A549 (cell line): Measurements from ENCODE around the gene MTCL1. TPM values are rescaled to one million over a fixed set of nuclear protein-coding genes. Genes with fewer than 3 reads are reported as not detected.

Experiments
- ATAC-seq, 2 experiments: fragments of 200-7000 bp in 1 of 2; fragments of >200 bp in 1 of 2; cut with Nextera tagmentation in 1 of 2; cut with Tn5 transposase in 1 of 2; 3 replicates each; pipeline versions ENCODE4 v1.8.0 to v1.9.1; 2018 to 2020; ENCODE audit warnings: mild to moderate bottlenecking in 1 of 2, moderate library complexity in 1 of 2
- CTCF ChIA-PET: fragments of 300-600 bp; sonication (Branson Sonifier 250); formaldehyde crosslinking; extraction: SDS; loops from one replicate; lab custom pipeline; 2021; ENCODE audit warnings: antibody characterized with exemption, inconsistent platforms; lab: Yijun Ruan, JAX
- POLR2A ChIA-PET: fragments of 350-600 bp; formaldehyde crosslinking; extraction: SDS; loops from one replicate; lab custom pipeline; 2021; ENCODE audit warnings: antibody characterized with exemption, inconsistent platforms; lab: Yijun Ruan, JAX
- DNase-seq, 2 experiments: peaks; one replicate each; pipeline versions ENCODE4 v3.0.0 to v3.0.0-alpha.2; 2011 to 2016; ENCODE audit warnings: low read depth in 1 of 2, low spot score in 1 of 2
- FAIRE-seq: peaks from 2 replicates; lab custom pipeline; 2011; peaks lifted over from hg19 to GRCh38; lab: Jason Lieb, UNC
- H3K27ac ChIP-seq, 2 experiments: fragments of >200 bp; sonication (Bioruptor Twin); formaldehyde crosslinking; 3 replicates each; pipeline ENCODE4 v1.5.1; 2016 to 2017
- H3K4me1 ChIP-seq: fragments of >200 bp; sonication (Bioruptor Twin); formaldehyde crosslinking; 3 replicates; pipeline ENCODE4 v1.6.1; 2016
- H3K4me2 ChIP-seq: fragments of >200 bp; sonication (Bioruptor Twin); formaldehyde crosslinking; 3 replicates; pipeline ENCODE4 v1.6.1; 2016
- H3K4me3 ChIP-seq: fragments of >200 bp; sonication (Bioruptor Twin); formaldehyde crosslinking; 3 replicates; pipeline ENCODE4 v1.5.1; 2016
- H3K9me3 ChIP-seq: fragments of >200 bp; sonication (Bioruptor Twin); formaldehyde crosslinking; 3 replicates; pipeline ENCODE4 v1.6.1; 2016
- CEBPB ChIP-seq, 2 experiments: fragments of >200 bp in 1 of 2; sonication (Bioruptor Twin) in 1 of 2; formaldehyde crosslinking in 1 of 2; IDR thresholded peaks; 2 replicates each; pipeline ENCODE4 v1.6.1; 2012 to 2016
- CHD4 ChIP-seq: fragments of 200-600 bp; sonication (generic); IDR thresholded peaks from 2 replicates; pipeline ENCODE4 v1.6.1; 2016; ENCODE audit warnings: antibody characterized with exemption, mild to moderate bottlenecking, borderline replicate concordance
- EHF ChIP-seq: fragments of 250-450 bp; sonication (Bioruptor Pico); IDR thresholded peaks from 2 replicates; pipeline ENCODE4 v1.5.0; 2020; ENCODE audit warnings: mild to moderate bottlenecking
- EHMT2 ChIP-seq: fragments of 200-600 bp; sonication (generic); IDR thresholded peaks from 2 replicates; pipeline ENCODE4 v1.6.1; 2016; ENCODE audit warnings: antibody characterized with exemption, low read depth, mild to moderate bottlenecking, moderate library complexity
- ESRRA ChIP-seq: fragments of 150-350 bp; IDR thresholded peaks from 2 replicates; pipeline ENCODE4 v1.6.1; 2014; ENCODE audit warnings: mild to moderate bottlenecking, low read length, borderline replicate concordance
- FOSB ChIP-seq: fragments of 250-450 bp; sonication (Bioruptor Pico); IDR thresholded peaks from 2 replicates; pipeline ENCODE4 v1.5.0; 2020; ENCODE audit warnings: mild to moderate bottlenecking, moderate library complexity
- FOSL2 ChIP-seq, 2 experiments: fragments of 450-650 bp in 1 of 2; fragments of >200 bp in 1 of 2; sonication (Bioruptor Twin) in 1 of 2; formaldehyde crosslinking; IDR thresholded peaks; 2 replicates each; pipeline versions ENCODE4 v1.5.0 to v1.6.1; 2016 to 2020; ENCODE audit warnings: mild to moderate bottlenecking in 1 of 2, moderate library complexity in 1 of 2
- HOXA7 ChIP-seq: fragments of 250-450 bp; sonication (Bioruptor Pico); IDR thresholded peaks from 2 replicates; pipeline ENCODE4 v1.5.0; 2020; ENCODE audit warnings: mild to moderate bottlenecking, moderate library complexity
- KDM1A ChIP-seq: fragments of 200-600 bp; sonication (generic); IDR thresholded peaks from 2 replicates; pipeline ENCODE4 v1.6.1; 2016; ENCODE audit warnings: low read depth, mild to moderate bottlenecking
- MAZ ChIP-seq: fragments of 150-350 bp; IDR thresholded peaks from 2 replicates; pipeline ENCODE4 v1.6.1; 2014; ENCODE audit warnings: antibody characterized with exemption, low read depth, low read length, borderline replicate concordance
- RCOR1 ChIP-seq: fragments of 150-350 bp; IDR thresholded peaks from 2 replicates; pipeline ENCODE4 v1.6.1; 2014; ENCODE audit warnings: antibody characterized with exemption, low read length, low read depth
- RFX5 ChIP-seq: fragments of 450-650 bp; IDR thresholded peaks from 2 replicates; pipeline ENCODE4 v1.7.1; 2014; ENCODE audit warnings: antibody characterized with exemption, mild to moderate bottlenecking, moderate library complexity
- RNF2 ChIP-seq: fragments of 200-600 bp; sonication (generic); IDR thresholded peaks from 2 replicates; pipeline ENCODE4 v1.6.1; 2016; ENCODE audit warnings: low read depth, mild to moderate bottlenecking, antibody characterized with exemption, moderate library complexity, borderline replicate concordance
- SMC3 ChIP-seq: fragments of >200 bp; sonication (Bioruptor Twin); formaldehyde crosslinking; IDR thresholded peaks from 3 replicates; pipeline ENCODE4 v1.6.1; 2018; ENCODE audit warnings: inconsistent platforms
- ZC3H11A ChIP-seq: fragments of 450-650 bp; IDR thresholded peaks from 2 replicates; pipeline ENCODE4 v1.6.1; 2014; ENCODE audit warnings: antibody characterized with exemption, mild to moderate bottlenecking
- WGBS: methylation state at CpG from one replicate; pipeline ENCODE4 v1.1.6; 2017; ENCODE audit errors: missing lambda C conversion rate; 5-methylcytosine and 5-hydroxymethylcytosine counted together
- polyA plus RNA-seq, 4 experiments: library from polyadenylated mRNA; depleted of rRNA in 3 of 4; stranded (reverse); fragments of >200 nt; fragmentation: RNase III in 1 of 4; extraction: RNeasy Plus Mini Kit Qiagen cat#74134 plus additional on column Dnase treatment in 1 of 4; gene quantifications; 2 replicates in 3 of 4; 3 replicates in 1 of 4; pipeline ENCODE4 v1.2.3, GENCODE V29; 2011 to 2017
- small RNA-seq, 6 experiments: library from RNA; depleted of rRNA; stranded (forward); fragments of <200 nt; gene quantifications; one replicate each; pipeline ENCODE3, GENCODE V24; 2012
- TF ChIP-seq, protein P1 (sequence below): fragments of 450-650 bp; IDR thresholded peaks from 2 replicates; pipeline ENCODE4 v1.6.1; 2014; ENCODE audit warnings: antibody characterized with exemption
- TF ChIP-seq, protein P2 (sequence below): IDR thresholded peaks from 2 replicates; pipeline ENCODE4 v1.6.1; 2012
- TF ChIP-seq, protein P3 (sequence below): fragments of >200 bp; sonication (Bioruptor Twin); formaldehyde crosslinking; IDR thresholded peaks from 2 replicates; pipeline ENCODE4 v1.6.1; 2016

The MTCL1 gene
- polyA plus RNA-seq, 2 of the 4 experiments (the other 2 are of a cell fraction), result 44.4 to 49.6 TPM

DNA sequence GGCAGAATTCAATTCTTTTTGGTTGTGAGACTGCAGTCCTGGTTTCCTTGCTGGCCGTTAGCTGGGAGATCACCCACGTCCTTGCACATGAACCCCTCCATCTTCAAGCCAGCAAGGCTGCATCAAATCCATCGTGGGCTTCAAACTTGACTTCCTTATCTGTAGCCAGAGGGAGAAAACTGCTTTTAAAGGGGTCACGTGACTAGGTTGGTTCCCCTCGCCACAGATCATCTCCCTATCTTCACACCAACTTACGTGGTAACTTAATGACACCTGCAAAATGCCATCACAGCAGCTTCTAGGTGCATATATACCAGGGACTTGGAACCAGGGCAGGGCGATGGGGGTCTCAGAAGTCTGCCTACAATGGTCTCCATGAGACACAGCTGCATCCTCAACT is 169.5 kb downstream of the MTCL1 start:
- Histone ChIP-seq H3K9me3 (no peaks in the 10 kb centered on the region), H3K4me2 (no peak overlapping the region), H3K27ac (no peak overlapping the region), H3K4me1 (no peaks in the 10 kb centered on the region), H3K4me3 (no peak overlapping the region)
- TF ChIP-seq, protein P1, sequence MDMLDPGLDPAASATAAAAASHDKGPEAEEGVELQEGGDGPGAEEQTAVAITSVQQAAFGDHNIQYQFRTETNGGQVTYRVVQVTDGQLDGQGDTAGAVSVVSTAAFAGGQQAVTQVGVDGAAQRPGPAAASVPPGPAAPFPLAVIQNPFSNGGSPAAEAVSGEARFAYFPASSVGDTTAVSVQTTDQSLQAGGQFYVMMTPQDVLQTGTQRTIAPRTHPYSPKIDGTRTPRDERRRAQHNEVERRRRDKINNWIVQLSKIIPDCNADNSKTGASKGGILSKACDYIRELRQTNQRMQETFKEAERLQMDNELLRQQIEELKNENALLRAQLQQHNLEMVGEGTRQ, result peak; percentile 11; the same call in 1 of the 2 replicates
- TF ChIP-seq CEBPB (IDR thresholded peaks at IDR 0.05), result no peak
- WGBS, result 77% methylated on average over 7 of the region's 7 CpGs
- ChIA-PET CTCF (interaction anchor here (1.8 kb wide), 1 partner anchor 113 kb away, joined by 5 read pairs; no protein-coding TSS in a partner anchor), POLR2A (no interaction called here)
- FAIRE-seq (no peak), ATAC-seq (no peak), DNase-seq (no peak)

DNA sequence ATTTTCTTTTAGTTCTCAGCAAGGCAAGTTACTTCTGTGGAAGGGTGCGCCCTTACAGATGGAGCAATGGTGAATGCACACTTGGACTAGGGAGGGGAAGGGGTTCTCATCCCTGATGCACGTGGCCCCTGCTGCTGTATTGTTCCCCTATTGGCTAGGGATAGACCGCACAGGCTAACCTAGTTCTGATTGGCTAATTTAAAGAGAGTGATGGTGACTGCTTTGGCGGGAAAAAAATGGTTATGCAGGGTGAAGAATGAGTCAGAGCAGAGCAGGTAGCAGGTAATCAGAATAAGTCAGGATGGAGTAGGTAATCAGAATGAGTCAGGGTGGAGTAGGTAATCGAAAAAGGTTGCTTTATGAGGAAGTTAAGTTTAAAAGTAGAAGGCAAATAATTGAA is 171.5 kb downstream of the MTCL1 start:
- Histone ChIP-seq H3K27ac (no peak overlapping the region), H3K4me3 (no peak overlapping the region), H3K4me1 (no peaks in the 10 kb centered on the region; the same call in 2 of the 3 replicates), H3K9me3 (no peaks in the 10 kb centered on the region)
- DNase-seq (no peak), FAIRE-seq (no peak), ATAC-seq (no peak)
- ChIA-PET CTCF (no interaction called here), POLR2A (no interaction called here)
- 69% methylated on average over 5 of the region's 5 CpGs for WGBS
- TF ChIP-seq FOSB (CRISPR knock-in tag) (no peak), EHMT2 (no peak), SMC3 (no peak), RFX5 (no peak), RCOR1 (no peak), RNF2 (no peak), FOSL2 (IDR thresholded peaks at IDR 0.05) (no peak), FOSL2 (CRISPR knock-in tag; IDR thresholded peaks at IDR 0.05) (no peak), HOXA7 (CRISPR knock-in tag) (no peak), ESRRA (no peak), MAZ (no peak)
- TF ChIP-seq, protein P2, sequence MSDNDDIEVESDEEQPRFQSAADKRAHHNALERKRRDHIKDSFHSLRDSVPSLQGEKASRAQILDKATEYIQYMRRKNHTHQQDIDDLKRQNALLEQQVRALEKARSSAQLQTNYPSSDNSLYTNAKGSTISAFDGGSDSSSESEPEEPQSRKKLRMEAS, result no peak
- TF ChIP-seq, all 56 proteins: peak for 0
- H3K4me2 ChIP-seq, result no peak overlapping the region

DNA sequence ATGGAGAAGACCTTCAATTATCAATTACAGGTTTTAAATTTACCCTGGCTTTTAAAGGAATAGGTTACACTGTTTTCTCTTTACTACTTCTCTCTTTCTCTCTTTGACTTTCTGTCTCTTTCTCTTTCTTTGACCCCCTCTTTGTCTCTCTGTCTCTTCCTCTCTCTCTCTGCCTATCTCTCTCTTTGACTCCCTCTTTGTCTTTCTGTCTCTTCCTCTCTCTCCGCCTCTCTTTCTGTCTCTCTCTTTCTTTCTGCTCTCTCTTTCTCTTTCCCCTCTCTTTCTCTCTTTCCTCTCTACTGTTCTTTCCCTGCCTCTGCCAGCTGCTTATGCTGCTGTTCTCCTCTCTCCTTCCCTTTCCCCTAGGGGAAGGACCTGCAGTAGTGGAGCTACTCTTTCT is 175.7 kb downstream of the MTCL1 start:
- POLR2A ChIA-PET, result no interaction called here

More for the DNA sequence above, 175.7 kb downstream of the MTCL1 start:
- H3K4me1 ChIP-seq, result peaks cover 7% of the 10 kb centered on the region
- FAIRE-seq (no peak), ATAC-seq (no peak), DNase-seq (no peak)
- peak overlapping the region; percentile 4 to 80; a peak in 4 of 6 replicates for H3K27ac ChIP-seq
- WGBS, result 92% methylated on average over 1 of the region's 1 CpG
- TF ChIP-seq FOSB (CRISPR knock-in tag) (no peak), HOXA7 (CRISPR knock-in tag) (no peak), ZC3H11A (no peak), FOSL2 (IDR thresholded peaks at IDR 0.05) (no peak), FOSL2 (CRISPR knock-in tag; IDR thresholded peaks at IDR 0.05) (no peak), EHF (CRISPR knock-in tag) (no peak), KDM1A (no peak), CHD4 (no peak)
- TF ChIP-seq, protein P3, sequence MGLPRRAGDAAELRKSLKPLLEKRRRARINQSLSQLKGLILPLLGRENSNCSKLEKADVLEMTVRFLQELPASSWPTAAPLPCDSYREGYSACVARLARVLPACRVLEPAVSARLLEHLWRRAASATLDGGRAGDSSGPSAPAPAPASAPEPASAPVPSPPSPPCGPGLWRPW, result no peak
- H3K9me3 ChIP-seq, result no peaks in the 10 kb centered on the region
- H3K4me2 ChIP-seq, result no peak overlapping the region
- CTCF ChIA-PET, result interaction anchor here (0.7 to 1.5 kb wide), 2 partner anchors 11 to 102 kb away, joined by 3 to 5 read pairs; no protein-coding TSS in a partner anchor
- H3K4me3 ChIP-seq, result no peak overlapping the region

Small RNA genes lying within 50 kb of the gene (small RNA-seq; reads per million reads assigned to genes)
- 0 reads per million in 6 experiments for gene RF00019

Other genes with a start within 250 kb of the MTCL1 start
- gene RAB12, start 96.1 kb upstream of the MTCL1 start, polyA plus RNA-seq (2011; rRNA removed), result 27.6 and 31.3 TPM in 2 replicates
- 23.2 to 23.9 TPM (median 23.4 TPM) in 3 replicates for gene RAB12, start 96.1 kb upstream of the MTCL1 start, polyA plus RNA-seq (2017; fragmentation: RNase III; extraction: RNeasy Plus Mini Kit Qiagen cat#74134 plus additional on column Dnase treatment)